NCI-H1436 treated with DMSO at 0.1 percent for 48 hours (cell line): ENCODE results near the gene ARTN.
A peak's percentile ranks its signal among the peaks of the same experiment; 100 is the strongest.

Experiments
- DNase-seq: peaks from one replicate; lab custom pipeline; 2025; lab: John Stamatoyannopoulos, UW

ARTN gene

GRCh38 chr1:43970911-43971310 lies 37.3 kb downstream of the ARTN start:
- no peak for DNase-seq

GRCh38 chr1:43971336-43971980 lies 37.9 kb downstream of the ARTN start:
- DNase-seq = no peak

- DNase-seq = no peak
Observed at GRCh38 chr1:43973981-43974442, 40.4 kb downstream of the ARTN start.

GRCh38 chr1:43974443-43975248 lies 41.0 kb downstream of the ARTN start, which contains the start of gene ATP6V0B:
ATP6V0B (plus strand) TSS chr1:43974960; CDS start chr1:43975041, 81 bp downstream.
- peak; percentile 18 for DNase-seq

- DNase-seq = no peak
Observed at GRCh38 chr1:43975249-43975961, 41.8 kb downstream of the ARTN start.

- DNase-seq = no peak
Observed at GRCh38 chr1:43976045-43976444, 42.4 kb downstream of the ARTN start.

- no peak for DNase-seq
Observed at GRCh38 chr1:43976890-43977289, 43.3 kb downstream of the ARTN start.

GRCh38 chr1:43977376-43978263 lies 44.0 kb downstream of the ARTN start:
- DNase-seq = no peak

- no peak for DNase-seq
Observed at GRCh38 chr1:43978264-43978550, 44.6 kb downstream of the ARTN start.

- DNase-seq = no peak
Observed at GRCh38 chr1:43978551-43979260, 45.1 kb downstream of the ARTN start, which contains the start of gene B4GALT2. B4GALT2 (plus strand) TSS chr1:43979210; CDS start chr1:43981161, 1,951 bp downstream.

GRCh38 chr1:43979261-43979527 lies 45.6 kb downstream of the ARTN start:
- DNase-seq = no peak

- DNase-seq = no peak
Observed at GRCh38 chr1:43979528-43980254, 46.1 kb downstream of the ARTN start.

- DNase-seq = no peak
Observed at GRCh38 chr1:43980255-43981134, 46.9 kb downstream of the ARTN start.

GRCh38 chr1:43981135-43981491 lies 47.5 kb downstream of the ARTN start:
- DNase-seq = no peak

- DNase-seq = no peak
Observed at GRCh38 chr1:43981636-43982035, 48.0 kb downstream of the ARTN start.

- no peak for DNase-seq
Observed at GRCh38 chr1:43982241-43982640, 48.6 kb downstream of the ARTN start.

GRCh38 chr1:43982808-43983207 lies 49.2 kb downstream of the ARTN start:
- DNase-seq = no peak

- DNase-seq = no peak
Observed at GRCh38 chr1:43983253-43983899, 49.8 kb downstream of the ARTN start.

GRCh38 chr1:43984855-43985254 lies 51.3 kb downstream of the ARTN start:
- DNase-seq = no peak
